Kidney glomerular epithelial cell (primary cell): ENCODE data around the gene PTTG2.

Experiments used
- DNase-seq: peaks from one replicate; lab custom pipeline; 2025; lab: John Stamatoyannopoulos, UW

Gene PTTG2

DNA sequence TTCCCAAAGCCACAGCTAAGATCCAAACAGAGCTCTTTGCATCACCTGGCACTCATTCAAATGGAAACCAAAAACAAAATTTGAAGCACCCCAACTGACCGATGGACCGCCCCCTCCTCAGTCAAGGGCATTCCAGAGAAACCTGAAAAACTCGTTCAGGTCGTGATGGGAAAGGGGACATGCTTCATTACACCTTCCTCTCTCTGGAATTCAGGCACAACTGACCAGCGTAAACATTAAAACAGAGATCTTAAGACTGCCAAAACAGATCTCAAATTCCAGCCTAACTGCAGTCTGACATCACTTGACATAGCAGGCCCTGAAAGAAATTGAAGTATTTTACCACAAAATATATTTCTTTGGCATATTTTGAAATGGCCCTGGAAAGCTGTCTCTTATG lies 28.5 kb downstream of the PTTG2 start:
- no peak for DNase-seq

DNA sequence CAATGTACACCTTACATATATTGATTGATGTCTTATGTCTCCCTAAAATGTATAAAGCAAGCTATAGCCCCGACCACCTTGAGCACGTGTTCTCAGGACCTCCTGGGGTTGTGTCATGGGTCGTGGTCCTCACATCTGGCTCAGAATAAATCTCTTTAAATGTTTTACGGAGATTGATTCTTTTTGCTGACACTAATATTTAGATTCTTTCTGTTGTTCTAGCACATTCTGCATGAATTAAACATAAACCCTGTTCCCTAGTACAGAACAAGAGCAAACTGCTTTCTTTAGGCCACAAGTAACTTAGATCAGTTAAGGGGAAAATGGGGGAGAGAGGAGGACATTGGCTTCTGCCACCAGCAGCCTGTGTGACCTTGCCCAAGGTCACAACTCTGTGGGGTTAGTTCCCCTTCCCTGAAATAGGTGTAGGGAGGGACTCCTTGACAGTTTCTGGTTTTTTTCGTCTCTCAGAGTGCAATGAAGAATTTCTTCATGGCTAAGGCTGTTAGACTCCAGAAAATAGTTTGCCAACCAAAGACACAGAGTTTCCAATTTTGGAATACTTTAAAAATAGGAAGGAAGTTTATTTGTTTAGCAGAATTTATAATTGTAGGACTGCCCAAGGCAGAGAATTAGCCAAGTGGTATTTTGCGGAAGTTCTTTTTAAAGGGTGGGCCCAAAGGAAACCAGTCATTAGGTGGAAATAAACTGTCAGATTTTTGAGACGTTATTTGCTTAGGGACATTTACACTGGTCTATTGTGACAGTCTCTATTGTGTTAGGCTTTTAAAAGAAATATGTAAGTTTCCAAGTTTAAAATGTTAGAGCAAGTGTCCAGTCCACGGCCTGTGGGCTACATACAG lies 29.4 kb downstream of the PTTG2 start:
- DNase-seq = no peak

DNA sequence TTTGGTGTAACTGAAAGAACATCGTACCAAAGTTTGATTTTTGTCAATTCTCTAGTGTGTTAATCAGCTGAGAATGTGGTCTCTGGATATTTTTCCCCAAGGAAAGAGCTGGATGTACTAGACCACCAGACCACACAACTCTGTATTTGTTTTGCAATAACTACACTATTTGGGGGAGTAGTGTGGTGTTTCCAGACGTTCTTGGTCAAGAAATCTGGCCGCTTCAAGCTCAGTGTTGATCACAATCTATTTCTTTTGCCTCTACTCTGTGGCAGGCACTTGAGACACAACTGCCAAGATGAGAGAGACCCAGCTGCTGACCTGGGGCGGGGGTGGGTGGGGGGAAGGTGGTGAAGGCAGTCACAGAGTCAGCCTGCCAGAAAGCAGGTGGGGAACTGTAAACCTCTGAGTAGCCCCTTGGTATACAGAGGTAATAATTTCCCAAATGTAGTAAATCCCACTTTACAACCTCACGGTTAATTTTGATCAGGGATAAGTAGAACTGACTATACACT lies 30.6 kb downstream of the PTTG2 start:
- no peak for DNase-seq

DNA sequence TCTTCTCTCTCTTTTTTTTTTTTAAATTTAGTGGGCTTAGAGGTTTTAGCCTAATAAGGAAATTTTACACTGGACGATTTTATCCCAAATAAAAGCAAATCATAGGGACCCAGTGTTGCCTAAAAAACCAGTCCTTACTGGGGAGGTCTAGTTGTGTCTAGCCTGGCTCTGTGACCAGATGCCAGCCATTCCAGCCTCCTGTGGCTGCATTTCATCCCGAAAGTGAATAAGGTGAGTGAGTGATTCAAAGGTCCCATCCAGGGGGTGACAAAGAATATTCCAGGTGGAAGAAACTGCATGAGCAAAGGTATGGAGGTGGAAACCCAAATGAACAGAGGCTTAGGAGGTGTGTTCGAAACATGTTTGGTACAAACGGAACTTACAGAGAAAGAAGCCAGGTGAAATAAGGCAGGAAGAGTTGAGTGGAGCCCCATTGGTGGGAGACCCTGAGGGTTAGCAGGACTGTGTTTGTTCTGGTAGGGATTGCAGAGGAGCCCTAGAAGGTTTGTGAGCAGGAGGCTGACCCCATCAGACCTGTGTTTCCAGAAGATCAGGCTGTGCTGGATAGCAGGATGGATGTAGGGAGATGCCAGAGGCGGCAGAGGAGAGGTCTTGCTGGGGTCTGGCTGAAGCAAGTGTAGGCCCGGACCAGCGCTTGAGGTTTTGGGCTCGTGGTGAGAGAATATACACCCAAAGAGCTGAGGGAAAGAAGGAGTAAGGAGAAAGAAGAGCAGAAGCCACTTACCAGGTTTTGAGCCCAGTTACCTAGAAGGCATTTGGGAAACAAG lies 31.6 kb downstream of the PTTG2 start:
- DNase-seq = no peak

DNA sequence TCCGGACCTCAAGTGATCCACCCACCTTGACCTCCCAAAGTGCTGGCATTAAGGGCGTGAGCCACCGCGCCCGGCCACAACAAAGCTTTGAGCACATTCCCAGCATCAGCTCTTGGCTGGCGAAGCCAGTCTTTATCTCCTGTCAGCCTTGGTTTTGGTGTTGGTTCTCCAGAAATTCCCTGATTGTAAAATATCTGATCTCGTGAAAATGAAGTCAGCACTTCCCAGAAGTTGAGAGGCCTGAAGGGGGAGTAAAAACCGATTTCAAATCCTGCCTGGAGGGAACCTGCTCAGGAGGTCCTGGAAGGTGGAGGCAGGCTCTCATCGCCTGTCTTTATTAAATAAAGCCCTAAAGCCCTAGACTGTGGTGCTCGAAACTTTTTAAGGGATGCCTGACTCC lies 33.6 kb downstream of the PTTG2 start:
- no peak for DNase-seq

DNA sequence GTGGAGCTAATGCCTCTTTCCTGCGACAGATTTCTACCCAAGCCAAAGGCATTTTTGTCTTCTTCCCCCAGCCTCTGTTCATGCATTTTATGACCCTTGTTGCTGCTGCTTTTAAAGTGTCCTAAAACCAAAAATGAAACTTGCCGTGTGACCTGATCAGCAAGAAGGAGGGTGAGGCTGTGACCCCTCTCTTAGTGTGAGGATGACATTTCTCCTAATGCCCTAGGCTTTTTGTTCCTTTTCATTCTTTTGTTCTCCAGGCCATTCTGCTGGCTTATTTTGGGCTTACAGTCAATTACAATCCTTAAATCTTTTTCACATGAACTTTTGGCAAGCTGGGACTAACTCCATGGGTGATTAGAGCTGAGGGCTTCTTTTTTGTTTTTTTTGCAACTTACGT lies 34.4 kb downstream of the PTTG2 start:
- no peak for DNase-seq

DNA sequence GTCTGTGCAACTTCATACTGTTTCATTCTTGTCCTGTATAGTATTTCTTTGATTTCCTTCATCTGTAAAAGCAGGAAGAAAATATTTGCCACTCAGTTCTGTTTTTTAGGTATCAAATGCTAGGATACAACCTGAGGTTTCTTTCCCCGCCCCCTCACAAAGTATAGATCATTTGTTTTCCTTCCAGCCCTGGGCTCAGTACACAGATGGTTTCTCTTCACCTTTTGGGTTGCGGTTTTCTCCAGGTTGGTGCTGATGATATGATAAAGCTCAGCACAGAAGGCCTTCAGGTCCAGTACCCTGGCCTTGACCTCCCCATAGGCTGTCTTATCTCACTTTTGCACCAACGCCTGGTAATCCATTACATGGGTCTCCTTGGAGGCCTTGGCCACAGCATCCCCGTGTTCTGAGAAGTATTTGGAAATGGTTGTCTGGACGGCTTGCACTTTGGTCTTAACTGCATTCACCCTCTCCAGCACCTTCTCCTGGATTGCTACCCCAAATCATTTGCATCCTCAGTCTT lies 35.2 kb downstream of the PTTG2 start:
- no peak for DNase-seq

DNA sequence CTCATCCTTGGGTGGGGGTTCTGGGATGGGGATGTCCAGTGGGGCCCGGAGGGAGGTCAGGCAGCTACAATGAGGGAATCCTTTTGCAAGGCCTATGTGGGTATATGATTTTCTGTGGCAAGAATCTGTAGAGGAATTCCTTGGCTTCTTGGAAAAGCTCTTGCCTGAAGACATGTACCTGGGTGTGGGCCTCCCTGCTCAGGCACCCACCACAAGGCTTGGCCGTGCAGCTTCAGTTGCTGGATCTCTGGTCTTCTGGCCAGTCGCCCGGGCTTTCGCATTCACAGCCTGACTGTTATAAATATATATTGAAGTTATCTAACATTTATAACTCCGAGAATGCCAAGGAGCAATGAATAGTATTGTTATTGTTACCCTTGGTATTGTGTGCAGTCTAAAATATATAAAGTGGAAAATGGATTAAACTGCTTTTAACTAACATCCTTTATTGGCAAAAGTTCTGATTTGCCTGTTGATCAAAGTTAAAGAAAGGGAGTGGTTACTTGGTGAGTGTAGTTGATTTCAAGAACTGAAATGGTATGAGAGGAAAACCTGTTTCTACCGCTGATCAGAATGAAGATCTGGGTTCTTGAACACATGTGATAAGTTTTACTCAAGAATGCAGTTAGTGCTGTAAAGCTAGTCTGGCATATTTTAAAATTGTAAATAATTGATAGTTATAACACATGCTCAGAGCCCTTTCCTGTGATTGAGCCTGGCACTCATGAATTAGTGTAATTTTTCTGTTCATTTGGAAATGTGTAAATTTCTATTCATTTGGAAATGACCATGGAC lies 36.0 kb downstream of the PTTG2 start:
- no peak for DNase-seq

DNA sequence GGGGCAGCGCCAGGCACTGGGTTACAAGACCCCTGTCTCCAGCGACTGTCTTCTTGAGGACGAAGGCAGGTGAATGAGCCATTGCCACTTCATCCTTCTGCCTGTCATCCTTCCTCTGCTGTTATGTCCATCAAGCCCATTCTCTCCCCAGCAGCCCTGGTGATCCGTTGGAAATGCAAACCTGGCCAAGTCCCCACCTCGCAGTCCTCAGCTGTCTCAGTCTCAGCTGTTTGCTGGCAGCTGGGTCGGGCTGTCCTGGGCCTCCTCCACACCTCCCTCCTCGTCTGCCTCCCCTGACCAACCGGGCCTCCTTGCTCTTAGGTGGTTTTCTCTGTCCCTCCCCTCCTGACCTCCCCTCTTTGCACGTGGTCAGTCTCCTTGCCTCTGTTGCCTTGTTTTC lies 38.0 kb downstream of the PTTG2 start:
- DNase-seq = no peak

DNA sequence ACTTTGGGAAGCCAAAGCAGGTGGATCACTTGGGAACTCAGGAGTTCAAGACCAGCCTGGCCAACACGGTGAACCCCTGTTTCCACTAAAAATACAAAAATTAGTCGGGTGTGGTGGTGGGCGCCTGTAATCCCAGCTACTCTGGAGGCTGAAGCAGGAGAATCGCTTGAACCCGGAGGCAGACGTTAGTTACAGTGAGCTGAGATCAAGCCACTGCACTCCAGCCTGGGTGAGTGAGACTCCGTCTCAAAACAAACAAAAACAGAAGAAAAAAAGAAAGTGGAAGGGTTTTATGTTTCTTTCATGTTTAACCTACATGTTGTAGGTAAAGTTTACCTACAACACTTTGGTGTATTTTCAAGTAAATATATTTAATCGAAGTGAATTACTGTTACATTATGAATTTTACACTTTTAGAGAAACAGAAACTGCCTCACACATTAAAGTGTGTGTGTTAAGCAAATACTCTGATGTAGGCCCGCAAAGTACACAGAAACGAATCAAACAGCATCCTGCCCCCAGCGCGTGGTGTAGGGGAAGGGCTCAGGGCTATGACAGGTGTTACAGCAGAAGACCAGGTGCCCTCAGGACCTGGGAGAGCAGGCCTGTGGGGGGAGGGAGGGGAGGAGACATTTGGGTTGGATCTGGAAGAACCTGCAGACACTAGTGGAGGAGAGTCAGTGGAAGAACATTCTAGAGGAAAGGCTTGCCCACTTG lies 39.0 kb downstream of the PTTG2 start:
- DNase-seq = no peak

DNA sequence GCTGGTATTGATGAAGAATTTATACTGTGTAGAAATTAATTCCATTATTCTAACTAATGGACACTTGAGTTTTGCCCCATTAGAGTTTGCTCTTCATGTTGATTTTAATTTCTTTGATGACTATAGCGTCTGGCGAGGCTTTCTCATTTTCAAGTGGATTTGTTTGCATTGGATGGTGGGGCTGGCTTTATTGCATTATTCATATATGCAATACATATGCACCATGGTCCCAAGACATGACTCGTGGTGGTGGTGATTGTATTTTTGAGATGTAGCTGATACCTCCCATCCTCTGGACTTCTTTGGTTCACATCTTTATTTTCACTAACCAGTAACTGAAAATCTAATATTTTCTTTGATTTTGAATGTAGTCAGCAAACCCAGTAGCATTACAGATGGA lies 39.8 kb downstream of the PTTG2 start:
- no peak for DNase-seq

DNA sequence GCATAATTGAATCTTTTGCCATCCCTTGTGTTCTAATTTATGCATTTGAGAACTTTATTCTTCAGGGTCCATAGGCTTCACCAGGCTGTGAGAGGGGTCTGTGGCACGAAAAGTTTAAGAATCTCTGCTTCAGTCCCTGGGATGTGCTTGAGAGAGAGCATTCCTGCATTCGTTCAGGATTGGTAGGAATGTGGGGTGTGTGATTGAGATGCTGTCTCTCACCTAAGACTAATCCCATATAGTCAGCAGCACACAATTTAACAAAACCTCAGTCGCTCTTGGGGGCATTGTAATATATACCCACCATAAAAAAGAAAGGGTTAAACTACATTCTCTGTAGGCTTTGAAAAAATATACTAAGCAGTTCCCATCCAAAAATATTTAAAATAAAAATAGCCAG lies 41.7 kb downstream of the PTTG2 start:
- no peak for DNase-seq

DNA sequence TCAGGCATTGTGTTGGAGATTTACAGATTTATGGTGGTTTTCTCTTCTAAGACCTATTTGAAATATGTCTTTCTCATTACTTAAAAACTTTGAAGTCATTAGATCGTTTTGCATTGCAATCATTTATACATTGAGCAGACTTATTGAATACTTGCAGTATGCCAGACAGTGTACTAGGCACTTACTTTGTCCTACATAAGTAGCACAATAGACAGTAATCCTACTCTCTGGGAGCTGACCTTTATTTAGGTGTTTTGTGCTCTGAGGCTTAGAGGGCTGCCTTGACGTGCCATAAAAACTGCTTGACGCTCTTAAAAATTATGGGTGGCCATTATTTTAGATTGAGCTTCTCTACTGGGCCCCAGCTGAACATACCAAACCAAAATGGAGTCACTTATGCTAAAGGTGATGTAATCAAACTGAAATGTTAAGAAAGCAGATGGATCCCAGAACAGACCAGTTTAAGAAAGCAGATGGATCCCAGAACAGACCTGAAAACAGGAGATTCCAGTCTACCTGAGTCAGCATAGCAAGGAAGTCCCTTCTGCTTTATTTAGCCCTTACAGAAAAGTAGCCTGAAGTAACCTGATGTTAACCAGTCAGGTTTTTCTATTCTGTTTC lies 42.4 kb downstream of the PTTG2 start:
- no peak for DNase-seq

DNA sequence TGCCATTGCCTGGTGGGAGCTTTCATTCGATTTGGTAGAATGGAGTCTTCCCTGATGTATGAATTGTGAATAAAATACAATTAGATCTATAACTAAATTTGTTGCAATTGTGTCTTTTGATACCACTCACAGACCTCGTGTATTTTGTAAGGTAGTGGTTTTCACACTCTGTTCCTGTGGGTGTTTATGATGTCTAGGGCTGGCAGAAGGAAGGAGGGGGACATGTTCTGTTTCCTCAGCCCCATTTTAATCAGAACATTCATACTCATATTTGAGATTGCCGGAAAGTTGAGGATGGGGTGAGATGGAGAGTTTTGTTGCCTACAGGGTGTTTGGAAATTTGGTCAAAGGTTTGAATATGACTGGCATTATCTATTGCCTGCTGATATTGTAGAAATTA lies 42.9 kb downstream of the PTTG2 start:
- DNase-seq = no peak

DNA sequence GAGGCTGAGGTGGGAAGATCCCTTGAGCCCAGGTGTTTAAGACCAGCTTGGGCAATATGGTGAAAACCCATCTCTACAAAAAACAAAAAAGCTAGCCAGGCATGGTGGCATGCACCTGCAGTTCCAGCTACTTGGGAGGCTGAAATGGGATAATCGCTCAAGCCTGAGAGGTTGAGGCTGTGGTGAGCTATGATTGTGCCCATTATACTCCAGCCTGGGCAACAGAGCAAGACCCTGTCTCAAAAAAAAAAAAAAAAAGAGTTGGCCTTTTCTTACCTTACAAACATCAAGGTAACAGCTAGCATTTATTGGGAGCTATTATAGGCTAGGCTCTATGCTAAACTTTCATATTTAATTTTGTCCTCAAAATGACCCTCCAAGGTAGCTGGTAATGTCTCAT lies 43.4 kb downstream of the PTTG2 start:
- no peak for DNase-seq

DNA sequence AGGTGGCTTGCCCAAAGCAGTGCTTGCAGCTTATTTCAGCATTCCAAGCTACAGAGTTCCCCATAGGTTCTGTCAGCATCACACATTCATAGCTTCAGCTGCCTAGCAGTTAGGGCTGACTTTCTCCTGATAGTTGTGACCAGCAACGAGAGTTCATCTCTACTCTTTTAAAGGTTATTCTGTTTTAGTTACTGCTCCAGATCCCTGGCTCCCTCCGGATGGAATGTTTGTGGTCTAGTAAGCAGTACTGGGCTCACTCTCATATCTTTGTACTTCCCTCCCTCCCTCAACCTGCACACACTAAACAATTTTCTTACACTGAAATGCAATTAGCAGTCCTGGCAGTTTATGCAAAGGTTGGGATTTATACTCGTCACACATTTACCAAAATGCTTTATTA lies 43.9 kb downstream of the PTTG2 start:
- peak; percentile 41 for DNase-seq

DNA sequence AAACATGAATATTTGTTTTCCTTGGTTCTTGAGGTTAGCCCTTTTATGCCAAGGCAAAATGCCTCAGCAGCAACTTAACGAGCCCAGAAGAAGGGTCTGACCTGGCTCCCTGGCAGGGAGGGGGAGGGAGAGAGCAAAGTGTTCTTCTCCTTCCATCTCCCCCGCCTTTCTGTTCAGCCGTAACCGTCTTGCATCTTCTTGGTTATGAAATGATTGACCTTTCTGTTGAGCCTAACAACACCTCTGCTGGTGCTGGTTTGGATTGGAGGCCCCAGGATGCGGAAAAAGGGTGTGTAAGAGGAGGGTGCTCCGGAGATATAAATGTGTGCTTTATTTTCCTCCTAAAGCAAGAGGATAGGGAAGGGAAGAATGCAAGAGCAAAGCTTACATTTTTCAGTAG lies 44.7 kb downstream of the PTTG2 start:
- no peak for DNase-seq

DNA sequence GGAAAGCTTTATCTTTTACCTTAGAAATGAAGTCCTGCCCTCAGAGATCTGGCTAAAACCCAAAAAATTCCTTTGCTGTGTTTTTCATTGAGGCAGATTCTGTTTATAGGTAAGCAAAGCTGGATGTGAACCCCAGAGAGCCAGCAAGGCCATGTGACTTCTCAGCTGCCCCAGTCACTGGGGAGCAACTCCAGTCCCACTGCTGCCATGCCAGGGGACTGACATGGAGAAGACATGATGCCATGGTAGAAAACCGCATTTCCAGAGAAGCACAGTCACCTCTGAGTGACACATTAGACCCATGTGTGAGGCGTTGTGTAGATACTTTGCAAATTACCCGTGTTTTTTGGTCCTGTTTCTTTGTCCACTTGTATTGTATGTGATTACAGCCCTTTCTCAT lies 45.4 kb downstream of the PTTG2 start:
- DNase-seq = no peak

DNA sequence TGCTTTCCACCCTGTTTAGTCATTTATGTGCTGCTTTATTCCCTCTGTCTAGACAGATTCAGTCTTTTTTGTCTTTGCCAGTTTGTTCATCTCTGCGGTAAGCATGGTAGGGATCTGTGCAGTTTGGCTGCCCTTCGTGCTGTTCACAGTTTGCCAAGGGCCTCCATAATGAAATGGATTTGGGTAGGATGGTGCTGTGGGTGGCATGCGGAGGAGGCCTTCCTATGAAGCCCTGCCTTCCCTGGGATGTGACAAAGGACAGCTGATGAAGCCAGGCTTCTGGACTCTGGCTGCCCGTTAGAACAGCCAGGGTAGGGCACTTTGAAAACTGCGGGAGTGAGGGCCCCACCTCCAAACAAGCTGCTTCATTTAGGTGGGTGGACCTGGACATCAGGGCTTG lies 47.4 kb downstream of the PTTG2 start:
- no peak for DNase-seq

DNA sequence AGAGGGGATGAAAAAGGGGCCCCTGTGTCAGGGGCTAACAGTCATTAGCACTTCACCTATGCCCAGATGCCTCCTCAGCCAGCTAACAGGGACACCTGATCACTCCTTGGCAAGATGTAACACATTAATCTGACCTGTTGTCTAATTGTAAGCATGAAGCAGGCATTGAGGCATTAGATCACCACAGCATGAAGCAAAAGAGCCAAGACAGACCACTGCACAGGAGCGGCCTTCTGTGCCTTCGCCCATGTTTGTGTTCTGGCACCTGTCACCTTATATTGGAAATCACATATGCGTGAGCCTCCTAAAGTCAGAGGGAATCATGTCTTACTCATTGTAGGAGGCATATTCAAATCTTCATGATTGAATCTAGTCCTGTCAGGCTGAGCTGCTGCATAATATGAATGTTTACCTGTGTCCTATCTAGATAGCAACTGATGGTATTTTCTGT lies 48.4 kb downstream of the PTTG2 start:
- no peak for DNase-seq

DNA sequence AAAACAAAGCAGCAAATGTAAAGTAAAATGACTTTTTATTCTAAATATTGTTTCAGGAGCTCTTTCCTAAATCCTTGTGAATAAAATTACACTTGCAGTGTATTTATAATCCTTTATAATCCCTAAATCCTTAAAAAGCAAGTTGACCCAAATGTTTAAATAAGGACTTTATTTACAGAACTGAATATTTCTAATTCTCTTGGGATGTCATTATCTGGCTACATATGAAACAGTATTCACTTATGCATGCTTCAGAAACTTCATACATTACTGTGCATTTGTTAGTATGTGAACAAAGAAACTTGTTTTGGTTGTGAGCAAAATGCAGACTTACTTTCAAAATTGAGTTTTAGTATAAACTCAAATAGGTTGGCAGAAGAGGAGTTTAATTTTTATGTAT lies 49.2 kb downstream of the PTTG2 start:
- no peak for DNase-seq
